NCI-H128 (cell line): ENCODE results near the gene MMP23B.

ENCODE experiments used
- DNase-seq: peaks from one replicate; lab custom pipeline; 2025; ENCODE audit not compliant: unreplicated experiment; lab: John Stamatoyannopoulos, UW

Gene MMP23B

GRCh38 chr1:1602304-1602967 is 29.5 kb upstream of the MMP23B start:
- DNase-seq: no peak

DNA sequence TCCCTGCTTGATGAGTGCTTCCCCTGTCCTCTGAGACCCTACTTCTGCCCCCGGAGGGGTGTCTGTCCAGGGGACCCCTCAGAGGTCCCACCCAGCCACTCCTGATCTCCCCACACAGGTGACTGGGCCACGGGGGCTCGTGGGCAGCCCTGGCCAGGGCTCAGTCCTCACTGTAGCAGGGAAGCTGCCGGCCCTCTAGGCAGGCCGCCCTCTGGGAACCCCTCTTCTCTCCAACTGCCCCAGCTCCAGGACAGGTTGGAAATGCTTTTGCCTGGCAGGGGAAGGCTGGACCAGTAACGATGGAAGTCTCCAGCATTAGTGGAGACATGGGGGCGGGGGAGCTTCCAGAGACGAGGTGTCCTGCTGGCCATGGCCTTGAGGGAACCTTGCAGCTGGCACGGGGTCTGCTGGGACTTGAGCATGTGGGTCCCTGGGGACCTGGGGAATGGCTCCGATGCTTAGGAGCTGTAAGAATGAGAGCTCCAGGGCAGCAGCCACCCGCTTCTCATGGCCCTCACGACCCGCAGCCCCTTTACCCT is 28.9 kb upstream of the MMP23B start:
- no peak for DNase-seq

GRCh38 chr1:1603671-1604373 is 28.2 kb upstream of the MMP23B start:
- no peak for DNase-seq

- no peak for DNase-seq
Measured at GRCh38 chr1:1604374-1605033, 27.5 kb upstream of the MMP23B start.

GRCh38 chr1:1605034-1605591 is 26.9 kb upstream of the MMP23B start:
- DNase-seq: no peak

DNA sequence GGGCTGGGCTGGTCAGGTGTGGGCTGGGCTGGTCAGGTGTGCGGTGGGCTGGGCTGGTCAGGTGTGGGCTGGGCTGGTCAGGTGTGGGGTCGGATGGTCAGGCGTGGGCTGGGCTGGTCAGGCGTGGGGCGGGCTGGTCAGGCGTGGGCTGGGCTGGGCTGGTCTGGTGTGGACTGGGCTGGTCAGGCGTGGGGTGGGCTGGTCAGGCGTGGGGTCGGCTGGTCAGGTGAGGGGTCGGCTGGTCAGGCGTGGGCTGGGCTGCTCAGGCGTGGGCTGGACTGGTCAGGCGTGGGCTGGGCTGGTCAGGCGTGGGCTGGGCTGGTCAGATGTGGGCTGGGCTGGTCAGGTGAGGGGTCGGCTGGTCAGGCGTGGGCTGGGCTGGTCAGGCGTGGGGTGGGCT is 26.2 kb upstream of the MMP23B start:
- no peak for DNase-seq

DNA sequence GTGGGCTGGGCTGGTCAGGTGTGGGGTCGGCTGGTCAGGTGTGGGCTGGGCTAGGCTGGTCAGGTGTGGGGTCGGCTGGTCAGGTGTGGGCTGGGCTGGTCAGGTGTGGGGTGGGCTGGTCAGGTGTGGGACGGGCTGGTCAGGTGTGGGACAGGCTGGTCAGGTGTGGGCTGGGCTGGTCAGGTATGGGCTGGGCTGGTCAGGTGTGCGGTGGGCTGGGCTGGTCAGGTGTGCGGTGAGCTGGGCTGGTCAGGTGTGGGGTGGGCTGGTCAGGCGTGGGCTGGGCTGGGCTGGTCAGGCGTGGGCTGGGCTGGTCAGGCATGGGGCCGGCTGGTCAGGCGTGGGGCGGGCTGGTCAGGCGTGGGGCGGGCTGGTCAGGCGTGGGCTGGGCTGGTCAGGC is 25.7 kb upstream of the MMP23B start:
- DNase-seq: no peak

- no peak for DNase-seq
Measured at GRCh38 chr1:1609822-1610485, 22.0 kb upstream of the MMP23B start.

DNA sequence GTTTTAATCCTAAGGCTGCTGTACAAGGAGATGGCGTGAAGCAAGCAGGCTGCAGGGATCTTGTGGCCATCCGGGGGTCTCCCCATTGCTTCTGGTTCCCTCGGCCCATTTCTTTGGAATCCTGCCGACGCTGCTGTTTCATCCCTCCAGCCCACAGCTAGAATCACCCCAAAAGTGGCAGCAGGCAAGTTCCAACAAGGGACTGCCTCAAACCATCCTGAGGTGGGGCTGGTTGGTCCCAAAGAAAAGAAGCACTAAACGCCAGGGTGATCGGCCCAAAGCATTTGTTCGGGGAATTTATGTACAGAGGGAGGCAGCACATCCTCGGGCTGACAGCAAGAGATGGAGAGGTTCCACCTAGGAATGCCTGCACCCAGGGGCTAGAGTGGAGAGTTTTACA is 21.2 kb upstream of the MMP23B start:
- no peak for DNase-seq

GRCh38 chr1:1612104-1612400 is 19.9 kb upstream of the MMP23B start:
- no peak for DNase-seq

GRCh38 chr1:1613509-1614082 is 18.4 kb upstream of the MMP23B start:
- no peak for DNase-seq

DNA sequence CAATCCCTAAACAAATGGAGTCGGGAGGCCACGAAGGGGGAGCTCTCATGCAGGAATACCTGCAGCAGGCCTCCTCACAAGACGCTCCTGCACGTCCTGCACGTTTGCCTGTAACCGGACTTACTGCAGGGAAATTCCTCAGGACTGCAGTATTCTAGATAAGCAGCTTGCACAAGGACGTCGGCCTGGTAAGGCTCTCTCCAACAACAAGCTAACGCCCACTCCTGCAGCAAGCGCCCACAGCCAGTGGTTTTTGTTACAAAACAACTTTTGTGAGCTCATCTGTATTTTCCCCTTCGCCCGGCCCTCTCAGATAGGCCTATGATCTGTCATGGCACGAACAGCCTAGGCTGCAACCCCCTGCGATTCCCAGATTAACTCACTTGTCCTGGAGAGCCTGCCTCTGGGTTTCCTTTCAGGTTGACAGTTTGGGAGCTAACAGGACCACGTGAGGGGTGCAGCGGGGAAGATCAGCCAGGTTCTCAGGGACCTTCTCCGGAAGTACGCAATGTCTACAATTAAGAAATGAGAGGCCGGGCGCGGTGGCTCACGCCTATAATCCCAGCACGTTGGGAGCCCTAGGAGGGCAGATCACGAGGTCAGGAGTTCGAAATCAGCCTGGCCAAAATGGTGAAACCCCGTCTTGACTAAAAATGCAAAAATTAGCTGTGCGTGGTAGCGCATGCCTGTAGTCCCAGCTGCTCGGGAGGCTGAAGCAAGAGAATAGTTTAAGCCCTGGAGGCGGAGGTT is 17.6 kb upstream of the MMP23B start:
- DNase-seq: no peak

DNA sequence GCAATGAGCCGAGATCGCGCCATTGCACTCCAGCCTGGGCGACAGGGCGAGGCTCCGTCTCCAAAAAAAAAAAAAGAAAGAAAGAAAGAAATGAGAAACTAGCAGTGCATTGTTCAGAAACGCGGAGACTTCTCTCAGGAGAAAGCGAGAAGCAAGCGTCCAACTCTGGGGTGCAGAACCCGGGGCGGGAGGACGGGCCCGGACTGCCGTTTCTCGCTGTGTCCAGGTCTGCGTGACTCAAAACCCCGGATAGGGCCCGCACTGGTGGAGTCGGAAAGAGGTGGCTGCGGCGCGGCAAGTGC is 17.1 kb upstream of the MMP23B start:
- no peak for DNase-seq

GRCh38 chr1:1615256-1616044 is 16.5 kb upstream of the MMP23B start, which contains the start of gene MIB2:
TSS of gene MIB2 (plus strand) at chr1:1615500. CDS start at chr1:1623453, 7,953 bp downstream.
- peak; percentile 98 for DNase-seq

GRCh38 chr1:1616045-1616790 is 15.8 kb upstream of the MMP23B start:
- DNase-seq: no peak

GRCh38 chr1:1616838-1617237 is 15.1 kb upstream of the MMP23B start:
- no peak for DNase-seq

- DNase-seq: no peak
Measured at GRCh38 chr1:1617516-1617915, 14.5 kb upstream of the MMP23B start.

DNA sequence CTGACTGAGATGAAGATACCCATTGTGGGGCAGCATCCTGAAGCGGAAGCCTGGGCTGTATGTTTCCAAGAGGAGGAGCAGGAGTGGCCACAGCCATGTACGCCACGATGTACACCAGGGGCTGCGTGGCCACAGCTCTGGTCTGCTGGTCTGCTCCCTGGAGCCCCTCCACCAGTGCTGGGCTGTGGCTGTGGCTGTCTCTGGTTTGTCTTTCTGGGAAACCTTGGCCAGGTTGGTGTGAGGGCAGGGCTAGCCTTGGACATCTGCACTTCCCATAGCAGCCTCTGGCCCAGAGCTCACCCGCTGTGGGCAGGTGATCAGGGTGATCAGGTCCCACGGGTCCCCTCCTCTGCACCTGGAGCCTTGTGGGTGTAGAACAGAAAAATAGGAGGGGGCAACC is 14.0 kb upstream of the MMP23B start:
- DNase-seq: no peak
